Placental pericyte (primary cell): ENCODE results near the gene C5orf47. TPM values are rescaled to one million over a fixed set of nuclear protein-coding genes. Genes with fewer than 3 reads are reported as not detected.

Experiments used
- total RNA-seq: library from RNA; depleted of rRNA; stranded (reverse); fragments of >200 nt; gene quantifications from 2 replicates; pipeline ENCODE4 v1.2.3, GENCODE V29; 2012

Gene C5orf47, protein sequence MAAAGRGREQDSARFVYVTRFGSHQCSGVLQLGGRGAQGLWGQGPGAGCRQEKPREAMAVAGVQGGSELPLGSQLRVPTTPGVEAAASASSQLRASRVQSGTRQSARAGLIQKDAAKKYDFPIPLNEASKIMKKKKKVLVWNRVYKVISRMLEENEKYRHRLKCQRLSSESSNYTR
- not detected in 2 replicates for total RNA-seq

DNA sequence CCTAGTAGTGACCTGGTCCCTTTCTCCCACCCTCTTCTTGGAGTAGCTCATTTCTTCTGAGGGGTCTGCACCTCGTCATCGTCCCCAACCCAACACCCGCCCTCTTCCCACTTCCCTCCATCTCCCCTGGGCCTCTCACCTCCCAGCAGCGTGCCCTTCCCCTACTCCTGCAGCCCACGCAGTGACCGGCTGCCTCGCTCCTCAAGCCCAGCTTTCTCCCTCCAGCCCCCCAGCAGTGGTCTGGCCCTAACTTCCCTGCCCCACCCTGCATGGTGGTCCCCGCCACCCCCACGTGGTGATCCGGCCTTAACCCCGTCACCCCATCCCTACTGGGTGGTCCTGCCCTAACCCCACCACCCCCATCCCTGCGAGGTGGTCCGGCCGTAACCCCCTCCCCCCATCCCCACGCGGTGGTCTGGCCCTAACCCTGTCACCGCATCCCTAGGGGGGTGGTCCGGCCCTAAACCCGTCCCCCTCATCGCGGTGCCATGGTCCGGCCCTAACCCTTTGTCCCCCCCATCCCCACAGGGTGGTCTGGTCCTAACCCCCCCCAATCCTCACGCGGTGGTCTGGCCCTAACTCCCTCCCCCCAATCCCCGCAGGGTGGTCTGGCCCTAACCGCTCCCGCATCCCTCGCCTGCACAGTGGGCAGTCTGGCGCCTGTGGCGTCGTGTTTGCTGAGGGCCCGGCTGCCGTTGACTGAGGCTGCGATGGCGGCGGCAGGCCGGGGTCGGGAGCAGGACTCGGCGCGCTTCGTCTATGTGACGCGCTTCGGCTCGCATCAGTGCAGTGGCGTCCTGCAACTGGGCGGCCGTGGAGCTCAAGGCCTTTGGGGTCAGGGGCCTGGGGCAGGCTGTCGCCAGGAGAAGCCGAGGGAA, at the start of gene C5orf47:
Gene C5orf47, plus strand, starts transcription at position 617 of the 878 bp plus-strand sequence. Its CDS starts 94 bp downstream, at position 711.

DNA sequence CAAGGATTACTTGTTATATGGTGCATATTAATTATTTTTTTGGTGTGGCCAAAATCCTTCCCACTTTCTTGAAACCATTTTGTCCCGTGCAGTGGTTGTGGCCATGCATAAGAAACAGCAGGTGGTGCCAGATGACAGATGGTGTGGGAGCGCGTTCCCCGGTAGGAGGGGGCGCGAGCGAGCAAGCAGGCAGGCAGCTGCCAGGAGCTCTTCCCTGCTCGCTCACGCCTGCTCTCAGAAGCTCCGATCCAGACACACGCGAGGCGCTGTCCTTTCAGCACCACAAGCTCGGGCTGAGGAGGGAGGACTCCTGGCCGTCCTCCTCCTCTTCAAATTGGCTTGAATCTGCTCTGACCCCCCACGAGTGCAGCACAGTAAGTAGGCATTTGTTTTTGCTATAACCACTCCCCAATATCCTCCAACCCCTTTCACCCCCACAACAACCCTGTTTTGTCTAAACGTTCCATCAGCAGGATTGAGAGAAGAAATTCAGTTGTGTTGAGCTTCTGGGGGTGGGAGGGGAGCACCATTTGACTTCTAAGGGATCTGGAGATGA, 56.6 kb downstream of the C5orf47 start, which contains the start of gene NSG2:
Gene NSG2, plus strand, starts transcription at position 237 of the 556 bp plus-strand sequence. CDS start 1,050 bp downstream, outside the sequence.

Other genes starting within 250 kb of the C5orf47 start
- 46.5 and 66.5 TPM in 2 replicates for gene CPEB4, start 100.8 kb upstream of the C5orf47 start, total RNA-seq
- gene NSG2, start 56.5 kb downstream of the C5orf47 start, total RNA-seq: not detected in 2 replicates